WTC11 (cell line): Measurements from ENCODE around the gene WFDC1. TPM values are rescaled to one million over a fixed set of nuclear protein-coding genes. Genes with fewer than 3 reads are reported as not detected.

Experiments
- ATAC-seq: fragments of 200-7000 bp; cut with Tn5 transposase; 2 replicates; pipeline ENCODE4 v1.10.0; 2021; ENCODE audit warnings: mild to moderate bottlenecking, moderate library complexity
- CTCF ChIA-PET: fragments of 300-600 bp; sonication (Branson Sonifier 250); formaldehyde crosslinking; loops from one replicate; lab custom pipeline; 2021; ENCODE audit warnings: antibody characterized with exemption; lab: Charles Lee
- POLR2A ChIA-PET: fragments of 350-600 bp; sonication (Branson Sonifier 250); formaldehyde crosslinking; loops from one replicate; lab custom pipeline; 2021; ENCODE audit warnings: antibody characterized with exemption; lab: Charles Lee
- DNase-seq: peaks from one replicate; pipeline ENCODE4 v3.0.0; 2021; ENCODE audit warnings: low spot score
- H3K27ac Mint-ChIP-seq: 2 replicates; pipeline ENCODE4 v1.8.0; 2021; ENCODE audit warnings: mixed read lengths
- H3K27me3 Mint-ChIP-seq: 2 replicates; pipeline ENCODE4 v1.8.0; 2021; ENCODE audit warnings: low read depth, mild to moderate bottlenecking, moderate library complexity, mixed read lengths
- H3K36me3 Mint-ChIP-seq: 2 replicates; pipeline ENCODE4 v1.8.0; 2021; ENCODE audit warnings: mixed read lengths
- H3K4me1 Mint-ChIP-seq: 2 replicates; pipeline ENCODE4 v1.8.0; 2022; ENCODE audit warnings: mixed read lengths
- H3K4me3 Mint-ChIP-seq: 2 replicates; pipeline ENCODE4 v1.8.0; 2021; ENCODE audit warnings: mild to moderate bottlenecking, moderate library complexity, mixed read lengths
- H3K9me3 Mint-ChIP-seq: 2 replicates; pipeline ENCODE4 v1.8.0; 2021; ENCODE audit warnings: mixed read lengths
- ATF3 ChIP-seq: sonication (generic); formaldehyde crosslinking; conservative IDR thresholded peaks from 2 replicates; pipeline ENCODE4 v1.8.1; 2022; ENCODE audit warnings: mild to moderate bottlenecking, missing genetic modification reagents
- CREB1 ChIP-seq: sonication (generic); formaldehyde crosslinking; IDR thresholded peaks from 2 replicates; pipeline ENCODE4 v1.8.0; 2023; ENCODE audit warnings: mild to moderate bottlenecking, missing genetic modification reagents
- CTCF ChIP-seq: fragments of 200-600 bp; IDR thresholded peaks from 2 replicates; pipeline ENCODE4 v1.8.0; 2022; ENCODE audit warnings: antibody characterized with exemption
- E2F4 ChIP-seq: sonication (generic); formaldehyde crosslinking; IDR thresholded peaks from 2 replicates; pipeline ENCODE4 v1.8.1; 2022; ENCODE audit warnings: low read depth, mild to moderate bottlenecking, moderate library complexity, missing genetic modification reagents, borderline replicate concordance
- EMX1 ChIP-seq: fragments of 250-450 bp; sonication (Bioruptor Pico); IDR thresholded peaks from 2 replicates; pipeline ENCODE4 v1.8.0; 2021; ENCODE audit warnings: mild to moderate bottlenecking
- ERG ChIP-seq: fragments of 250-450 bp; sonication (Bioruptor Pico); IDR thresholded peaks from 2 replicates; pipeline ENCODE4 v1.8.0; 2021; ENCODE audit warnings: mild to moderate bottlenecking
- ETV6 ChIP-seq: sonication (generic); formaldehyde crosslinking; IDR thresholded peaks from 2 replicates; pipeline ENCODE4 v1.8.1; 2022; ENCODE audit warnings: mild to moderate bottlenecking, missing genetic modification reagents
- GABPB1 ChIP-seq: sonication (generic); formaldehyde crosslinking; IDR thresholded peaks from 2 replicates; pipeline ENCODE4 v1.8.1; 2023; ENCODE audit warnings: mild to moderate bottlenecking, missing genetic modification reagents
- HMGA2 ChIP-seq: fragments of 250-450 bp; sonication (Bioruptor Pico); IDR thresholded peaks from 2 replicates; pipeline ENCODE4 v1.4.0; 2021; ENCODE audit warnings: mild to moderate bottlenecking, moderate library complexity
- NR2C2 ChIP-seq: sonication (generic); formaldehyde crosslinking; IDR thresholded peaks from 2 replicates; pipeline ENCODE4 v1.8.0; 2022; ENCODE audit warnings: mild to moderate bottlenecking, missing genetic modification reagents
- PREB ChIP-seq: sonication (generic); formaldehyde crosslinking; IDR thresholded peaks from 2 replicates; pipeline ENCODE4 v1.8.1; 2022; ENCODE audit warnings: mild to moderate bottlenecking, missing genetic modification reagents, moderate library complexity, borderline replicate concordance
- PRRX2 ChIP-seq: fragments of 250-450 bp; sonication (Bioruptor Pico); IDR thresholded peaks from 2 replicates; pipeline ENCODE4 v1.8.0; 2021; ENCODE audit warnings: mild to moderate bottlenecking
- TEAD4 ChIP-seq: sonication (generic); formaldehyde crosslinking; IDR thresholded peaks from 2 replicates; pipeline ENCODE4 v1.8.0; 2022; ENCODE audit warnings: mild to moderate bottlenecking, missing genetic modification reagents
- USF2 ChIP-seq: sonication (generic); formaldehyde crosslinking; IDR thresholded peaks from 2 replicates; pipeline ENCODE4 v1.8.1; 2023; ENCODE audit warnings: mild to moderate bottlenecking, missing genetic modification reagents, moderate library complexity
- ZBTB43 ChIP-seq: sonication (generic); formaldehyde crosslinking; IDR thresholded peaks from 2 replicates; pipeline ENCODE4 v1.8.1; 2023; ENCODE audit warnings: mild to moderate bottlenecking, missing genetic modification reagents
- ZNF317 ChIP-seq: sonication (generic); formaldehyde crosslinking; IDR thresholded peaks from 2 replicates; pipeline ENCODE4 v1.8.1; 2023; ENCODE audit warnings: low read depth, mild to moderate bottlenecking, moderate library complexity, missing genetic modification reagents, borderline replicate concordance
- total RNA-seq: library from RNA; stranded (reverse); gene quantifications from 3 replicates; pipeline ENCODE4 v1.2.3, GENCODE V29; 2021

WFDC1 gene
- total RNA-seq, 1 experiment from 2014 or later = 0.50 TPM

- no peak for DNase-seq
- H3K4me1 Mint-ChIP-seq = peaks cover 10% of the 10 kb centered on the region
- ChIA-PET CTCF (interaction anchor here (1.4 to 4.0 kb wide), 3 partner anchors 32 to 91 kb away, joined by 5 to 86 read pairs (median 6); no protein-coding TSS in a partner anchor), POLR2A (no interaction called here)
- no peak for ATAC-seq
- no peaks in the 10 kb centered on the region for H3K9me3 Mint-ChIP-seq
- H3K36me3 Mint-ChIP-seq = no peaks in the 10 kb centered on the region
- TF ChIP-seq PRRX2 (CRISPR knock-in tag) = no peak
- no peak for TF ChIP-seq ATF3 (CRISPR knock-in tag)
- no peak for TF ChIP-seq PREB (CRISPR knock-in tag)
- TF ChIP-seq TEAD4 (CRISPR knock-in tag) = no peak
- no peak for TF ChIP-seq EMX1 (CRISPR knock-in tag)
- no peak for TF ChIP-seq GABPB1 (CRISPR knock-in tag)
- no peak for TF ChIP-seq E2F4 (CRISPR knock-in tag)
- TF ChIP-seq USF2 (CRISPR knock-in tag) = no peak
- no peak for TF ChIP-seq CTCF
- no peak for TF ChIP-seq ETV6 (CRISPR knock-in tag)
- TF ChIP-seq HMGA2 (CRISPR knock-in tag) = no peak
- no peak for TF ChIP-seq ZBTB43 (CRISPR knock-in tag)
- TF ChIP-seq NR2C2 (CRISPR knock-in tag) = no peak
- no peak overlapping the region for H3K27ac Mint-ChIP-seq
- H3K27me3 Mint-ChIP-seq = no peaks in the 10 kb centered on the region; the same call in 1 of the 2 replicates
- no peak overlapping the region for H3K4me3 Mint-ChIP-seq
These were observed 19.0 kb upstream of the WFDC1 start for GRCh38 chr16:84275585-84276151.

- H3K9me3 Mint-ChIP-seq = no peaks in the 10 kb centered on the region
- peaks cover 10% of the 10 kb centered on the region for H3K4me1 Mint-ChIP-seq
- CTCF ChIA-PET = interaction anchor here (0.5 to 4.0 kb wide), 40 partner anchors 10 to 449 kb away, joined by 3 to 86 read pairs (median 4); partner anchors contain the start of genes ATP2C2 and TAF1C
- H3K36me3 Mint-ChIP-seq = no peaks in the 10 kb centered on the region
- H3K4me3 Mint-ChIP-seq = no peak overlapping the region
- H3K27me3 Mint-ChIP-seq = no peaks in the 10 kb centered on the region; the same call in 1 of the 2 replicates
- DNase-seq (peak; percentile 83), ATAC-seq (peak; percentile 79)
- TF ChIP-seq CREB1 (no peak), CTCF (peak; percentile 93), ZNF317 (no peak), ERG (CRISPR knock-in tag) (no peak)
- H3K27ac Mint-ChIP-seq = no peak overlapping the region
- POLR2A ChIA-PET = interaction anchor here (0.6 to 1.3 kb wide), 2 partner anchors 31 to 511 kb away, joined by 3 read pairs; no protein-coding TSS in a partner anchor
These were observed 17.3 kb upstream of the WFDC1 start for GRCh38 chr16:84277244-84277823.
